Measurements from ENCODE around the gene ATF4.
A peak's percentile ranks its signal among the peaks of the same experiment; 100 is the strongest.

GRCh38 chr22:39532215-39533073 is 12.1 kb downstream of the ATF4 start, which contains the start of gene RPS19BP1:
- TF ChIP-seq TCF7L2 (IDR thresholded peaks at IDR 0.05; ENCODE audit: low read depth, low read length), result no peak
- 0 out of 2 replicates have a peak, but pooled peaks have one; percentile 30 for TF ChIP-seq HNRNPL (IDR thresholded peaks at IDR 0.05; ENCODE audit: low read depth, low read length)

All from HepG2 (cell line).